Measurements from ENCODE around the gene RPL13A.

Gene RPL13A

DNA sequence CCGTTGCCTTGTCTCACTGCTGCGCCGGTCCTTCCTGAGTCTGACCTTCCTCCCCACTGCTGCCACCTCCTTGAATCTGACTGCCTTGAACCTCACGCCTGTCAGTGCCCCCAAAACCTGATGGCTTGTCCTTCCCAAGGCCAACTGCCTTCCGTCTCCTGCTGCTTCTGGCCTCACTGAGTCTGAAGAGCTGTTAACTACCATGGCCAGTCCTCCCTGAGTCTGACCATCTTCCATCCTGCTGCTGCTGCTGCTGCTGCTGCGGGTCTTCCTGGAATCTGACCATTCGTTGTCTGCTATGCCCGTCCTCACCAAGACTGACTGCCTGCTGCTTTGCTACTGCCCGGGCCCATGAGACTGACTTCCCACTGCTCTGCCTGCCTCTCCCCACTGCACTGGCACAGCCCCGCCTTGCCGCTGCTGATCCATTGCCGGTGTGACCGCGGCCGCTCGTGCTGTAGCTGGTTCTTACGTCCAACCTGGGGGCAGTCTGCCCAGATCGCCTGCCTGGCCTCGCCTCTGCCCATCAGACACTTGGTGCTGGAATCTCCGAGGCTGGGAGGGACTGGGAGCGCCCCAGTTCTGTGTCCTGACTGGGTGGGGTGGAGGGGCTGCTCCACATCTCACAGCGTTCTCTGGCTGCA lies 37.5 kb downstream of the RPL13A start:
- DNase-seq (ENCODE audit: extremely low read depth, low read depth): no peak
- TF ChIP-seq, protein P1, sequence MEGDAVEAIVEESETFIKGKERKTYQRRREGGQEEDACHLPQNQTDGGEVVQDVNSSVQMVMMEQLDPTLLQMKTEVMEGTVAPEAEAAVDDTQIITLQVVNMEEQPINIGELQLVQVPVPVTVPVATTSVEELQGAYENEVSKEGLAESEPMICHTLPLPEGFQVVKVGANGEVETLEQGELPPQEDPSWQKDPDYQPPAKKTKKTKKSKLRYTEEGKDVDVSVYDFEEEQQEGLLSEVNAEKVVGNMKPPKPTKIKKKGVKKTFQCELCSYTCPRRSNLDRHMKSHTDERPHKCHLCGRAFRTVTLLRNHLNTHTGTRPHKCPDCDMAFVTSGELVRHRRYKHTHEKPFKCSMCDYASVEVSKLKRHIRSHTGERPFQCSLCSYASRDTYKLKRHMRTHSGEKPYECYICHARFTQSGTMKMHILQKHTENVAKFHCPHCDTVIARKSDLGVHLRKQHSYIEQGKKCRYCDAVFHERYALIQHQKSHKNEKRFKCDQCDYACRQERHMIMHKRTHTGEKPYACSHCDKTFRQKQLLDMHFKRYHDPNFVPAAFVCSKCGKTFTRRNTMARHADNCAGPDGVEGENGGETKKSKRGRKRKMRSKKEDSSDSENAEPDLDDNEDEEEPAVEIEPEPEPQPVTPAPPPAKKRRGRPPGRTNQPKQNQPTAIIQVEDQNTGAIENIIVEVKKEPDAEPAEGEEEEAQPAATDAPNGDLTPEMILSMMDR (IDR thresholded peaks at IDR 0.05; ENCODE audit: low read depth, low read length, missing control alignments): no peak
- H3K4me3 ChIP-seq (replicated peaks; ENCODE audit: low read depth, low read length): no peak overlapping the region

DNA sequence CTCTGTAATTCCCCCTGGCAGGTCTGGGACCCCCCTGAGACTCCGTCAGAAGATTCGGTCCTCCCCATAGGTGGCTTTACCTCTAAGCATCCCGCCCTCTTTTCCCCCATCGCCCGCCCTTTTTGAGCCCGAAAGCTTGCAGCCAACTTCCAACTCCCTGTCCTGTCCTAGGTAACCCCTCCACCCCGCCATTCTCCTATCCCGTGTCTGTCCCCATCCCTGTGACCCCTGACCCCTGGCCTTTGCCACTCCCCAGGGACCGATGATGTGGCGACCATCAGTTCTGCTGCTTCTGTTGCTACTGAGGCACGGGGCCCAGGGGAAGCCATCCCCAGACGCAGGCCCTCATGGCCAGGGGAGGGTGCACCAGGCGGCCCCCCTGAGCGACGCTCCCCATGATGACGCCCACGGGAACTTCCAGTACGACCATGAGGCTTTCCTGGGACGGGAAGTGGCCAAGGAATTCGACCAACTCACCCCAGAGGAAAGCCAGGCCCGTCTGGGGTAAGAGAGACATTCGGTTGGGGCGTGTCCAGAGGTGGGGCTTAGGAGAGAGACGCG lies 40.9 kb downstream of the RPL13A start:
- H3K4me3 ChIP-seq (replicated peaks; ENCODE audit: low read depth, low read length): peak overlapping the region; percentile 60
- TF ChIP-seq, protein P1 (IDR thresholded peaks at IDR 0.05; ENCODE audit: low read depth, low read length, missing control alignments): no peak
- no peak for DNase-seq (ENCODE audit: extremely low read depth, low read depth)

DNA sequence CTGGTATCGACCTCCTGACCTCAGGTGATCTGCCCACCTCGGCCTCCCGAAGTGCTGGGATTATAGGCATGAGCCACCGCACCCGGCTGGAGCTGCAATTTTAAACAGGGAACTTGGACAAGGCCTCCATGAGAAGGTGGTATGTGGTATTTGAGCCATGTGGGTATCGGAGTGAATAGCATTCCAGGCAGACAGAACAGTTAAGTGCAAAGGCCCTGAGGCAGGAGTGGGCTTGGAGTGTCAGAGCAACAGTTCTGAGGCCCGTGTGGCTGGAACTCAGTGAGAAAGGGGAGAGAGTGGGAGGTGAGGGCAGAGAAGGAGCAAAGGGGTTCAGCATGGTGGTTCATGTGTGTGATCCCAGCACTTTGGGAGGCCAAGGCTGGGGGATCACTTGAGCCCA lies 43.3 kb downstream of the RPL13A start:
- TF ChIP-seq, protein P1 (IDR thresholded peaks at IDR 0.05; ENCODE audit: low read depth, low read length, missing control alignments): no peak

DNA sequence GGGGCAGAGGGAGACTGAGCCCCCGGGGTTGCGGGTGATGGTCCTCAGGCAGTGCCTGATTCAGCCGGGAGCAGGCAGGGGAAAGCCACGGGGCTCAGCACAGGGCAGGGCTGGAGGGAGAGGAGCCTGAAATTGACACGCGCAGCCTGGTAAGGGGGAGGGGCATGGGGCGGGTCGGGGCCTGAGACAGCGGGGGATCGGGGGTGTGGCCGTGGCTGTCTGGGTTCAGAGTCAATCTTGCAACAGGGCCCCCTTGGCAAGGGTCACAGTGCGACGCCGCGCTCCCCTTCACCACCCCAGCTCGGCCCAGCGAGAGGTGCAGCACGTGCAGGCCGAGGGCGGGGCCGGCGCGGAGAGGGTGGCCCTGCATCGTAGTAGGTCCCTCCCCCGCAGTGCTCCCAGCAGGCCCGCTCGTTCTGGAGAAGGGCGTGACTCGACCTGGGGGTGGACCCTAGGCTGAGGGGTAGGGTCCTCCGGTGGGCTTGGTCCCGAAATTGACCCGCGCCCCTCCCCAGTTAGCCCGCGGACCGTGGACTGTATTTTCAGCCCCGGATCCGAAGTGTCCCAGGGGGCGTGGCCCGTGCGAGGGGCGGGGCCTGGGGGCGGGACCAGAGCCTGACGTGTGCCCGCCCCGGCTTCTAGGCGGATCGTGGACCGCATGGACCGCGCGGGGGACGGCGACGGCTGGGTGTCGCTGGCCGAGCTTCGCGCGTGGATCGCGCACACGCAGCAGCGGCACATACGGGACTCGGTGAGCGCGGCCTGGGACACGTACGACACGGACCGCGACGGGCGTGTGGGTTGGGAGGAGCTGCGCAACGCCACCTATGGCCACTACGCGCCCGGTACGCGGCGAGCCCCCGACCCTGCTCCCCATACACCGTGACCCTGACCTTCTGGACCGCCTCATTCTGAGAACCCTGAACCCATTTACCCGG lies 46.4 kb downstream of the RPL13A start:
- peak overlapping the region; percentile 42 for H3K4me3 ChIP-seq (replicated peaks; ENCODE audit: low read depth, low read length)
- TF ChIP-seq, protein P1 (IDR thresholded peaks at IDR 0.05; ENCODE audit: low read depth, low read length, missing control alignments): peak; percentile 28
- no peak for DNase-seq (ENCODE audit: extremely low read depth, low read depth)

More for the DNA sequence above, 43.3 kb downstream of the RPL13A start:
- no peak overlapping the region for H3K4me3 ChIP-seq (replicated peaks; ENCODE audit: low read depth, low read length)
- no peak for DNase-seq (ENCODE audit: extremely low read depth, low read depth)

DNA sequence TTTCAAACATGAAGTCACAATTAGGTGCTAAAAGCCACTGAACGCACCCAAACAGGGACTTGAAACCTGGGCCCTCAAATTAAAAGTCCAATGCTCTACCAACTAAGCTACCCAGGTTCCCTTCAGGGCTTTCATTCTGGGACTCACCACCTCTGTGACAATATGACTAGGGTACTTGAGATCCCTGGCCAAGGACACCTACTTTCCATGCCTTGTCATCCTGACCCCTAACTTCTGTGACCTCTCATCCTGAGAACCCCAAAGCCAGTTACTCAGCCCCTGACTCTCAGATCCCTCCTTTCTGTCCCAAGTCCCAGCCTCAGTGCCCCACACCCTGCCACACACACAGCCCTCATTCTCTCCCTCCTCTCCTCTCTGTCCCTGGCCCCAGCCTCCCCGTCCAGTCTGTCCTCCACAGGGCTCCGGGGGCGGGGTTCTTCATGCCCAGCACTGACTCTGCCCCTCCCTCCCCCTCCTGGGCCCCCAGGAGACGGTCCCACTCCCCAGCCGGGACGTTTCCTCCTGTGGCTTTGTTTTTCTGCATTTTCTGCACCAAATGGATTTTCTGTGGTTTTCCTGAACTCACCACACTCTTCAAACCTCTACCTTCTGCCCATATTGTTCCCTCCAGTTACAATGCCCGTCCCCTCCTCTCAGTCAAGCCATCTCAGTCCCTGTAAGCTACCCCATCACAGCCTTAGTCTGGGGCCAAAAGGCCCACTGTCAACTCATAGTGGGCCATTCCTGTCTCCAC lies 47.4 kb downstream of the RPL13A start:
- H3K4me3 ChIP-seq (replicated peaks; ENCODE audit: low read depth, low read length): peak overlapping the region; percentile 42; the same call in 1 of the 2 replicates
- DNase-seq (ENCODE audit: extremely low read depth, low read depth): no peak
- TF ChIP-seq, protein P1 (IDR thresholded peaks at IDR 0.05; ENCODE audit: low read depth, low read length, missing control alignments): no peak

DNA sequence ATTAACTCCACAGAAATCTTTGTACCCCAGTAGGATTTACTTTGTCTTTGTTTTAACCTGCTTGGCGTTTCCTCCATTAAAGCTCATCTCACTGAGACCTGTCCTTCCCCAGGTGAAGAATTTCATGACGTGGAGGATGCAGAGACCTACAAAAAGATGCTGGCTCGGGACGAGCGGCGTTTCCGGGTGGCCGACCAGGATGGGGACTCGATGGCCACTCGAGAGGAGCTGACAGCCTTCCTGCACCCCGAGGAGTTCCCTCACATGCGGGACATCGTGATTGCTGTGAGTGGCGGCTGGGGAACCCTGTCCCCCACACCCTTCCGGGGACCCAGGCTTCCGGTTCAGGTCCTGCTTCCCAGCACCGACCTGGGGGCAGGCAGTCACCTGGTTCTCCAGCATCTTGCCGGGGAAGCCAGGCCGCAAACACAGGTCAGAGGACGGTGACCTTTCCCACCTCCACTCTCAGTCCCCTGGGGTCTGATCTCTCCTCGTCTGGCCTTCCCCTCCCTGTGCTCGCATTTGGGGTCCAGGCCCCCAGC lies 49.6 kb downstream of the RPL13A start:
- no peak for DNase-seq (ENCODE audit: extremely low read depth, low read depth)
- TF ChIP-seq, protein P1 (IDR thresholded peaks at IDR 0.05; ENCODE audit: low read depth, low read length, missing control alignments): no peak
- no peak overlapping the region for H3K4me3 ChIP-seq (replicated peaks; ENCODE audit: low read depth, low read length)

All from HFF-Myc (cell line).